ENCODE results near the gene KCNQ5. TPM values are rescaled to one million over a fixed set of nuclear protein-coding genes. Genes with fewer than 3 reads are reported as not detected.
"Not testable (repeated sequence)": the region's sequence is repeated elsewhere in the genome, so short reads cannot be mapped to it uniquely, and the experiment has no call there.

The KCNQ5 gene
- polyA plus RNA-seq (2013, experiment 1 of 2; ENCODE audit: insufficient read length): 0.72 TPM
- polyA plus RNA-seq (2013, experiment 2 of 2; ENCODE audit: insufficient read length): 0.54 TPM

- DNase-seq: no peak
Observed at GRCh38 chr6:72621291-72622093, at the start of gene KCNQ5. KCNQ5 (plus strand) TSS chr6:72622064.

- no peak for DNase-seq
Observed at GRCh38 chr6:72579865-72580264, 42.0 kb upstream of the KCNQ5 start.

DNA sequence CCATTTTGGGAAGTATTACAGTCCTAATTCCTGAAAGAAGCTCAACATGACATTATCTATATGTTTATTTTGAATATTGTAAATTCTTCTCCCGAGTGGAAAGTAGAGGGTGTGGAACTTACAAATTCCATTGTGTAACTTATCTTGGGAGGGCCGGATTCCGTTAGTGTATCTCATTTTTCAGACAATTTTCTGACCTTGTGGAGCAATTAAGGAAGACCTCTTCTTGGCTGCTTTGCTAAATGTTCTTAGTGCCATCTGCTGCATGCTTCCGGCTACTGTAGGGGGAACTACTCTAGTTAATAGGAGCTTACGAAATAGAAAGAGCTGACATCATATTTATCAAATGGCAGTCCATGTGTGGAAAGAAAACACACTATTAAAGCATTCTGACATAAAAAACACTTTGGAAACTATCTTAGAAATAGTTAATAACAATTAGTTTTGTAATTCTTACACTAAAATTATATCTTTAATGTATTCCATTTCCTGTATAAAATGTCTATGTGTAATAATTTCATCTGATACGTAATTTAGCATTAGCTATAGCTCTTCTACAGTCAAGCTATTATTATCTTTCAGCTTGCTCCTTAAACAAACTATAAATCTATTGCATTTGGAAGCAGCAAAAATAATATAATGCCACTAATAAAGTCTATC, 41.5 kb upstream of the KCNQ5 start:
- peak; percentile 81 for DNase-seq

GRCh38 chr6:72580950-72581349, 40.9 kb upstream of the KCNQ5 start:
- DNase-seq: not testable (repeated sequence)

GRCh38 chr6:72588155-72588554, 33.7 kb upstream of the KCNQ5 start:
- no peak for DNase-seq

DNA sequence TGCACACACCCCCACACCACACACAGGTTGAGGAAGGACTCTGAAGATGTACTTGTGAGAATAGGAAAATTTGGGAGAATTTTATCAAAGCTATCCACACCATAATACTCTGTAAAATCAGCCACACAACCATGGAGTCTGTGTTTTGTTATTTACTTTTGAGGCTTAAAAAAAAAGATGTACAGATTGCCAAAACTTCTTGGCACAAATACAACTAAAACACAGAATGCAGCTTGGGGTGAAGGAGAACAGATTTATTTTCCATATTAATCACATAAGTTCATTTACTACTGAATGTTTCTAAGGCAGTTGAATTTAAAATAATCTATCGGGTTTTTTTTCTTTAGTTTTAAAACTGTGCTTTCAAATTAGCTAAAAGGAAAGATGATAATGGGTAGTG, 32.8 kb upstream of the KCNQ5 start:
- DNase-seq: peak; percentile 9

DNA sequence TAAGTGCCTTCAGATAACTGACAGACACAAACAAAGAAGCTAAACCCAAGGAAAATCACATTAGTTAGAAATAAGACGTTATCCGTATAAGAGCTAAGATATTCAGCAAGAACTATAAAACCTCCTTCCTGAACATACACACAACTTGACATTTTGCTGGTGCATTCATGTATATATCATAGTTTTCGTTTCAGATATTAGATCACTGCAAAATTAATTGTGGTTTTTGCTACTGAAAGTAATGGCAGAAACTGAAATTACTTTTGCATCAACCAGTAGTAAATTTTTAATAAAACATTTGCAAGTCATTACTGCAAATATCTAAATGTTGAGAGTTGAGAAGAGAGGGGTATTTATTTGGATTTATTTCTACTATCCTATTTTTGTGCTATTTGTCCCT, 26.1 kb upstream of the KCNQ5 start:
- no peak for DNase-seq

DNA sequence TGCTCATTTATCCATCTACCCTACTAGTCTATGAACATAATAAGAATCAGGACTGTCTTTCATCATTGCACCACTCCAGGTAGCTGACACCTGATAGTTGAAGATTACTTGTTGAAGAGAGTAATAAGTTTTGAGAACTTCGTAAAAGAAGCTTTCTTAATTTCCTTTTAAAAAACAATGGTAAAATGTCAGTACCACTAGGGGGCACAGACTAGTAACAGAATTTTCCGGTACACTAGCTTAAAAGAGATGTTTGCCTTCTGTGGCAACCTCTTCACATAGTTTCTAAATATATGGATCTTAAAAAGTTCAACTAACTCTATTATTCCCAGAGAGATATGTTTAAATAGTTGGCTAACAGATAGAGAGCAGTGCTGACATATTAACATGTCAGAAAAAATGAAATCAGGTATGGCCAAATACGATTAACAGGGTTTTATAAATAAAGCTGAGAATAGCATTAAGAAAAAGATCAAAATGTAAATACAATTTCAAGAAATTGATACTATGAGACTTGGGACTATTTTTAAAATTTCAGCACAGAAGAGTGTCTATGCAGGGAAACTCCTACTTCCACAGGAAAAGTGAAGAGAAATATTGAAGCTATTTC, 5.4 kb upstream of the KCNQ5 start:
- peak; percentile 53 for DNase-seq

DNA sequence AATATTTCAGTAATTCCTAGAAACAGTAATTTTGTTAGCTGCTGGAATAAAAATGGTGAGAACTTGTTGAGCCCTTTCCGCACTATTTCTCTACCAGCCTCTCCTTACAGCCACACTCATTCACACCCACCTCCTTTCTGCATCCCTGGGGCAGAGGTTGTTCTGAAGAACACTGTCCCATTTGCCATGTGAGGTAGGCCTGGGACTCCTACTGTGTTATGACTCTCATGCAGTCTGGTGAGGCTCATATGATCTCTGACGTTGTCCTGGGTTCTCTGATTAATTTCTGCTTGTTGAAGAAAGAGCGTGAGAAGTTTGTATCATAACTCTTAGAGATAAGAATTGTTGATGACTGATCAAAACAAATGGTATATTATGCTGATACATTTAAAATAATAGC, 4.1 kb upstream of the KCNQ5 start:
- no peak for DNase-seq

DNA sequence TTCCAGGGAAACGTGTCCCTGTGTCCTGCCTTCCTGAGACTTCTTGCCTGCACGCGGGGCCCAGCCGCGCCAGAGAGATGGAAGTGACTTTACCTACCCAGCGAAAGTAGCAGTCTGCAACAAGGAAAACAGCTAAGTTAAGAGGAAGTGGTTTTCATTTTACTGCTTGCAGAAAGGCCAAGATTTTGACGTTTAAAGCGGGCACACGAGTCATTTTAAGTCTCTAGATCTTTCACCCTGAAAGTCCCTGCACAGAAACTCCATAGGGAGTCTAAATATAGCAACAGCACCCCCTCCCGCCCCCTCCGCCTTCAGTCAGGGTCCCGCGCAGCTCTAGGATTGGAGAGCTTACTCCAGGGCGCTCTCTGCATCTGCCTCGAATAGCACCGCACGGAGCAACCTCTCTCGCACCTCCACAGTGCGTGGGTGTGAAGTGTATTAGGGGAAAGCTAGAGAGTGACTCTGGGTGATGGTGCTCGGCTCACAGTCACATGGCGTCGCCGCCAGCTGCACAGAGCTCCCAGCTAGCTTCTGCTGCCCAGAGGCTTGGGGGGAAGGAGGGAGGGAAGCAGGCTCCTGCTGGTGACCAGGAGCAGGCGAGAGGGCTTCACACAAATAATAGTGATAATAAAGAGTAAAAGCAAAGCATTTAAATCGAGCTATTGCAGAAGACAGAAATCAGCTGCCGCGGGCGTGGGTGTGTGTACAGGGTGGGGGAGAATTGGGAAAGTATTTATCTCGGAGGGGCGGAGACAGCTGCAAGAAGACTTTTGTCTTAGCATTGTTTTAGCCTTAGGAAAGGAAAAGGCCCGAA, 1.8 kb upstream of the KCNQ5 start:
- DNase-seq: no peak

- DNase-seq: no peak
Observed at GRCh38 chr6:72620871-72621290, 983 bp upstream of the KCNQ5 start.

- peak; percentile 40 for DNase-seq
Observed at GRCh38 chr6:72622094-72622940, 453 bp downstream of the KCNQ5 start.

GRCh38 chr6:72623808-72624207, 1.9 kb downstream of the KCNQ5 start:
- DNase-seq: no peak

DNA sequence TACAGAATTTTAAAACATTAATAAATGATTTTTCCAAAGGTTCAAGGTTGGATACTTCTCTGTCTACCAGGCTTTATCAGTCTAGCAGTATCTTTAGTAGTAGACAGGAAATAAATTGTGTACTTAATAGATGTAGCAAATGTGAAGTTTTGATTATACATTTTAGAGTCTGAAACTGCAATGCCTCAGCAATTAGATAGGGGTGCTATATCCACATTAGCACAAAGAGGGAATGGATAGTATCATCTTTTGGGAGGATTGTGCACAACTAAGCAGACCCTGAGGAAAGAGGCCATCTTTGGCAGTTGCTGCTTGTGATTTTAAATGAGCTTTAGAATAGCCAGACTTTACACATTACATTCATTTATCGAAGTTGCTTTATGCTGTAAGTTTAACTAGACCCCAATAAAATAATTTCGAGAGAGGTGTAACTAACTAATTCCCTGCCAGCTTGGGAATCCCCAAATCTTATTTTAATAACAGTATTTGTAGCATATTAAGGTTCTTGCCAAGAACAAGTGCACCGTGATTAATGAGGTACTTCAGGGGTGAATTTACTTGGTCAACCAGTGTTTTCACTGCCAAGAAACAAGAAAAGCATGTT, 2.8 kb downstream of the KCNQ5 start:
- DNase-seq: no peak

DNA sequence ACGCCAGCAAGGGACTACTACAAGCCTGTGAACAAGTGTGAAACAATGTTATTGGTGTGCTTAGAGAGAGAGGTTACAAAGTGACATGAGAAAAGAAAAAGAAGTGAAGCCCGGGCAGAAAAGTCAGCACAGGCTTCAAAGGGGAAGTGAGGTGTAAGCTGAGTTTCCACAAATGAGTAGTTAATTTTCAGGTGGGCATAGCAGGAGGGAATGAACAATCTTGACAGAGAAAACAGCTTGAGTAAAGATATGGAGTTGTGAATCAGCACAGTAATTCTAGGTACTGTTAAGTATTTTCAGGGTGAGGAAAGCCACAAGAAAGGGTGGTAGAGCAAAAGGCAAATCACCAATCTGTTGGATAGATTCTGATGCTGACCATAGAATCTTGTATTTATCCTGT, 4.3 kb downstream of the KCNQ5 start:
- no peak for DNase-seq

- no peak for DNase-seq
Observed at GRCh38 chr6:72627539-72627938, 5.7 kb downstream of the KCNQ5 start.

- DNase-seq: no peak
Observed at GRCh38 chr6:72631480-72631879, 9.6 kb downstream of the KCNQ5 start.

GRCh38 chr6:72635636-72636035, 13.8 kb downstream of the KCNQ5 start:
- DNase-seq: no peak

- no peak for DNase-seq
Observed at GRCh38 chr6:72636215-72636614, 14.4 kb downstream of the KCNQ5 start.

DNA sequence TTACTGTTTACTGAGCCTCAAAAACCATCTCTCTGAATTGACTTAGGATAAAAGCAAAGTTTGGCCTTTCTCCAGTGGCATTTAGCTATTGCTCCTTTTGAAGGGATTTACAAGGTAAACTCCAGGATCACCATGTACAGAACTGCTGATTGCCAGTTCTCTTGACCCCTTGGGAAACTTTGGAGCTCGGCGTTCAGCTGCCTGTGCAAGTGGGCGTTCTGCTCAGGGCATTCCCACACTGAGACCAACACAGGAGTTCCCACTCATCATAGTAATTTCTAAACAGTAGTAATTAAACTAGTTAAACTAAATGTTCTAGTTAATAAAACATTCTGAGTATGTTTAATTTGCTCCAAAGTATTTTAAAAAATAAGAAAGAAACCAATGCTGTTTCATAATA, 14.9 kb downstream of the KCNQ5 start:
- DNase-seq: no peak

GRCh38 chr6:72639920-72640614, 18.2 kb downstream of the KCNQ5 start:
- no peak for DNase-seq

All from fibroblast of skin of scalp (primary cell).